Neural cell (in vitro differentiated cells): ENCODE data around the gene GYPC. TPM values are rescaled to one million over a fixed set of nuclear protein-coding genes. Genes with fewer than 3 reads are reported as not detected.

ENCODE experiments used
- H2AFZ ChIP-seq: fragments of 200-600, 300-800 bp; sonication (generic), shearing (Covaris generic); 2 replicates; pipeline ENCODE4 v1.6.0; 2014; ENCODE audit warnings: low read depth, mild to moderate bottlenecking, antibody characterized with exemption, low read length, moderate library complexity
- H3F3A ChIP-seq: fragments of 200-600 bp; shearing (Covaris generic); 2 replicates; pipeline ENCODE4 v1.6.1; 2016; ENCODE audit warnings: mild to moderate bottlenecking, moderate library complexity, mixed read lengths, antibody characterized with exemption, low read length; ENCODE audit not compliant: insufficient read depth, poor library complexity, severe bottlenecking
- H3K27ac ChIP-seq: fragments of 200-600, 300-800 bp; sonication (generic), shearing (Covaris generic); 2 replicates; pipeline ENCODE4 v1.5.1; 2014; ENCODE audit warnings: mild to moderate bottlenecking, low read length, moderate library complexity
- H3K27me3 ChIP-seq: fragments of 300-800, 200-600 bp; sonication (generic), shearing (Covaris generic); 2 replicates; pipeline ENCODE4 v1.6.0; 2014; ENCODE audit warnings: mild to moderate bottlenecking, low read depth, low read length, moderate library complexity; ENCODE audit not compliant: insufficient read depth
- H3K36me3 ChIP-seq: fragments of 300-800, 200-600 bp; sonication (generic), shearing (Covaris generic); 2 replicates; pipeline ENCODE4 v1.5.1; 2014; ENCODE audit warnings: mild to moderate bottlenecking, antibody characterized with exemption, low read length, moderate library complexity; ENCODE audit not compliant: insufficient read depth
- H3K4me2 ChIP-seq: fragments of 300-800, 200-600 bp; sonication (generic), shearing (Covaris generic); 2 replicates; pipeline ENCODE4 v1.6.0; 2014; ENCODE audit warnings: mild to moderate bottlenecking, low read length
- H3K4me3 ChIP-seq: fragments of 300-800, 200-600 bp; sonication (generic), shearing (Covaris generic); 2 replicates; pipeline ENCODE4 v1.5.1; 2014; ENCODE audit warnings: mild to moderate bottlenecking, low read length, moderate library complexity
- H3K79me2 ChIP-seq: fragments of 200-600 bp; shearing (Covaris generic); replicated peaks from 2 replicates; pipeline ENCODE4 v1.6.0; 2014; ENCODE audit warnings: mild to moderate bottlenecking, low read length, moderate library complexity; ENCODE audit not compliant: insufficient read depth
- H3K9ac ChIP-seq: fragments of 300-800, 200-600 bp; sonication (generic), shearing (Covaris generic); 2 replicates; pipeline ENCODE4 v1.6.1; 2016; ENCODE audit warnings: mild to moderate bottlenecking, low read length, mixed read lengths
- H3K9me2 ChIP-seq: fragments of 200-600 bp; shearing (Covaris generic); 2 replicates; pipeline ENCODE4 v1.6.1; 2016; ENCODE audit warnings: mild to moderate bottlenecking, low read length, mixed read lengths; ENCODE audit not compliant: insufficient read depth
- H3K9me3 ChIP-seq: fragments of 200-600, 300-800 bp; sonication (generic), shearing (Covaris generic); 2 replicates; pipeline ENCODE4 v1.6.1; 2016; ENCODE audit warnings: mild to moderate bottlenecking, mixed run types, low read length, moderate library complexity, mixed read lengths
- H4K20me1 ChIP-seq: fragments of 200-600 bp; shearing (Covaris generic); 2 replicates; pipeline ENCODE4 v1.6.1; 2016; ENCODE audit warnings: mild to moderate bottlenecking, mixed run types; ENCODE audit not compliant: insufficient read depth
- EP300 ChIP-seq: fragments of 450-650 bp; conservative IDR thresholded peaks from 2 replicates; pipeline ENCODE4 v1.6.1; 2014; ENCODE audit warnings: antibody characterized with exemption, mild to moderate bottlenecking, moderate library complexity; ENCODE audit not compliant: poor library complexity, severe bottlenecking
- EZH2 ChIP-seq: fragments of 200-600, 300-800 bp; shearing (Covaris generic), sonication (generic); IDR thresholded peaks from 2 replicates; pipeline ENCODE4 v1.6.1; 2014; ENCODE audit warnings: antibody characterized with exemption, low read length, borderline replicate concordance, mild to moderate bottlenecking; ENCODE audit not compliant: insufficient read depth, poor library complexity, severe bottlenecking
- MXI1 ChIP-seq: fragments of 450-650 bp; conservative IDR thresholded peaks from 2 replicates; pipeline ENCODE4 v1.6.1; 2014; ENCODE audit warnings: antibody characterized with exemption, mild to moderate bottlenecking; ENCODE audit not compliant: poor library complexity, severe bottlenecking
- POLR2AphosphoS5 ChIP-seq: IDR thresholded peaks from 2 replicates; pipeline ENCODE4 v1.6.1; 2012
- RAD21 ChIP-seq: fragments of 450-650 bp; conservative IDR thresholded peaks from 2 replicates; pipeline ENCODE4 v1.6.1; 2014; ENCODE audit warnings: antibody characterized with exemption, mild to moderate bottlenecking, moderate library complexity
- SMC3 ChIP-seq: fragments of 450-650 bp; conservative IDR thresholded peaks from 2 replicates; pipeline ENCODE4 v1.6.1; 2014; ENCODE audit warnings: antibody characterized with exemption, mild to moderate bottlenecking, moderate library complexity; ENCODE audit not compliant: poor library complexity
- TAF1 ChIP-seq: IDR thresholded peaks from 2 replicates; pipeline ENCODE4 v1.6.1; 2012; ENCODE audit warnings: low read depth
- polyA plus RNA-seq: library from polyadenylated mRNA; depleted of rRNA; stranded (reverse); fragments of >200 nt; gene quantifications from 2 replicates; pipeline ENCODE4 v1.2.3, GENCODE V29; 2014
- TF ChIP-seq, protein P1 (sequence below): IDR thresholded peaks from 2 replicates; pipeline ENCODE4 v1.6.1; 2012; ENCODE audit warnings: borderline replicate concordance
- TF ChIP-seq, protein P2 (sequence below): fragments of 450-650 bp; IDR thresholded peaks from 2 replicates; pipeline ENCODE4 v1.5.1; 2014; ENCODE audit warnings: antibody characterized with exemption, mild to moderate bottlenecking, moderate library complexity; ENCODE audit not compliant: poor library complexity, severe bottlenecking

The GYPC gene
- polyA plus RNA-seq, 1 donor from 2014 or later, result 0.40 TPM

DNA sequence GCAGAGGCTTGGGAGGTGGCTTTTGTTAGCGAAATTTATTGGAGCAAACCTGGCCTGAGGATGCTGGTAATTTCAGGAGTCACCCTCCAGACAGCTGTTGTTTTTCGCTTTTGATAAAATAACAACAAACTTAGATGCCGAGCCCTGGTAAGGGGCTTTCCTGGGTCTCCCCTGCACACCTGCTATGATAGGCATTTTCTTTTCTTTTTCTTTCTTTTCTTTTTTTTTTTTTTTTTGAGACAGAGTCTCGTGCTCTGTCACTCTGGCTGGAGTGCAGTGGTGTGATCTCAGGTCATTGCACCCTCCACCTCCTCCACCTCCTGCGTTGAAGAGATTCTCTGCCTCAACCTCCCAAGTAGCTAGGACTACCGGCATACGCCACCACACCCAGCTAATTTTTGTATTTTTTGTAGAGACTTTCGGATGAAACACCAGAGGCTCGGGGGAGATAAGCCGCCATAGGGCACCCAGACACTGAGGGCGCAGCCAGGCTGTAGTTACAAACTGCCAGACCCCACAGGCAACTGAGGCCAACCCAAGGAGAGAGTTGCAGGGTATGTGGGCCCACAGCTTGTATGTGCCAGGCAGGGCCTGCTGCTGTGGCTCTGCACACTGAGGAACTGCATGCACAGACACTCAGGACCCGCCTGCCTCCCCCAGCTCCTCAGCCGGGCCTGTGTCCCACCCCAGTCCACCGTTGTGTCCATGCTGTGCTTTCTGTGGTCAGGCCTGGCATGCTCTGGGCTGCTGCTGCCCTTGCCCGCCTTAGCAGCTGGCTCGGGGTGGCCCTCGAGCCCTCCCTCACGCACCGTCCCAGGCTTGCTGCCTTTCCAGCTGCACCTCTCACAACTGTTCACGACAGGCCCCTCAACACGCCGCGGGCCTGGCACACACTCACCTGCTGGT, 3.9 kb downstream of the GYPC start:
- no peak overlapping the region for H3K9ac ChIP-seq
- no peaks in the 10 kb centered on the region for H3F3A ChIP-seq
- no peaks in the 10 kb centered on the region for H3K79me2 ChIP-seq
- H3K4me2 ChIP-seq, result no peak overlapping the region
- H2AFZ ChIP-seq, result no peak overlapping the region
- no peak for TF ChIP-seq TAF1
- H3K27ac ChIP-seq, result no peak overlapping the region
- peaks cover 3% of the 10 kb centered on the region for H3K9me3 ChIP-seq
- H3K4me3 ChIP-seq, result no peak overlapping the region
- H4K20me1 ChIP-seq, result no peaks in the 10 kb centered on the region
- peaks cover 18% of the 10 kb centered on the region for H3K27me3 ChIP-seq
- no peaks in the 10 kb centered on the region for H3K36me3 ChIP-seq
- no peaks in the 10 kb centered on the region for H3K9me2 ChIP-seq

DNA sequence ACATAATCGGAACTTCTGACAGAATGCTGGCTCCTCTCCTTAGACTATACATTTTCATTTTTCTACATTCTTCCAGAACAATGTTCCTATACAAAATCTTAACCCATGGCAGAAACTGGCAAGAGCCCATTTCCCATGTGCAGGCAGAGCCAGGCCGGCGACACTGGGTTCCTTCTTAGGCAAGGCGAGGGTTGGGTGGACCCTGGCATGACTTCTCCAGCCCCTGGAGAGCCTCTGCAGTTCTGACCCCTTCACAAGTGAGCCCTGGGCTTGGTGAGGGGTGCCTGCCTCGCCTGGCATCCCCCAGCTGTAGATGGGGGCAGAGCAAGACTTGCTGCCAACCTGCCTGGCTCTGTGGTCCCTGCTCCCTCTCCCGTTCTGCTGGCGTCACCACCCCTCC, 5.0 kb downstream of the GYPC start:
- H3K36me3 ChIP-seq, result no peaks in the 10 kb centered on the region
- H3K9me3 ChIP-seq, result peaks cover 3% of the 10 kb centered on the region
- no peak overlapping the region for H3K27ac ChIP-seq
- H2AFZ ChIP-seq, result no peak overlapping the region
- no peak for TF ChIP-seq RAD21
- TF ChIP-seq SMC3, result no peak
- no peak for TF ChIP-seq EZH2
- no peak for TF ChIP-seq MXI1
- TF ChIP-seq TAF1, result no peak
- TF ChIP-seq, protein P1, sequence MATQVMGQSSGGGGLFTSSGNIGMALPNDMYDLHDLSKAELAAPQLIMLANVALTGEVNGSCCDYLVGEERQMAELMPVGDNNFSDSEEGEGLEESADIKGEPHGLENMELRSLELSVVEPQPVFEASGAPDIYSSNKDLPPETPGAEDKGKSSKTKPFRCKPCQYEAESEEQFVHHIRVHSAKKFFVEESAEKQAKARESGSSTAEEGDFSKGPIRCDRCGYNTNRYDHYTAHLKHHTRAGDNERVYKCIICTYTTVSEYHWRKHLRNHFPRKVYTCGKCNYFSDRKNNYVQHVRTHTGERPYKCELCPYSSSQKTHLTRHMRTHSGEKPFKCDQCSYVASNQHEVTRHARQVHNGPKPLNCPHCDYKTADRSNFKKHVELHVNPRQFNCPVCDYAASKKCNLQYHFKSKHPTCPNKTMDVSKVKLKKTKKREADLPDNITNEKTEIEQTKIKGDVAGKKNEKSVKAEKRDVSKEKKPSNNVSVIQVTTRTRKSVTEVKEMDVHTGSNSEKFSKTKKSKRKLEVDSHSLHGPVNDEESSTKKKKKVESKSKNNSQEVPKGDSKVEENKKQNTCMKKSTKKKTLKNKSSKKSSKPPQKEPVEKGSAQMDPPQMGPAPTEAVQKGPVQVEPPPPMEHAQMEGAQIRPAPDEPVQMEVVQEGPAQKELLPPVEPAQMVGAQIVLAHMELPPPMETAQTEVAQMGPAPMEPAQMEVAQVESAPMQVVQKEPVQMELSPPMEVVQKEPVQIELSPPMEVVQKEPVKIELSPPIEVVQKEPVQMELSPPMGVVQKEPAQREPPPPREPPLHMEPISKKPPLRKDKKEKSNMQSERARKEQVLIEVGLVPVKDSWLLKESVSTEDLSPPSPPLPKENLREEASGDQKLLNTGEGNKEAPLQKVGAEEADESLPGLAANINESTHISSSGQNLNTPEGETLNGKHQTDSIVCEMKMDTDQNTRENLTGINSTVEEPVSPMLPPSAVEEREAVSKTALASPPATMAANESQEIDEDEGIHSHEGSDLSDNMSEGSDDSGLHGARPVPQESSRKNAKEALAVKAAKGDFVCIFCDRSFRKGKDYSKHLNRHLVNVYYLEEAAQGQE, result no peak
- TF ChIP-seq EP300, result no peak
- TF ChIP-seq, protein P2, sequence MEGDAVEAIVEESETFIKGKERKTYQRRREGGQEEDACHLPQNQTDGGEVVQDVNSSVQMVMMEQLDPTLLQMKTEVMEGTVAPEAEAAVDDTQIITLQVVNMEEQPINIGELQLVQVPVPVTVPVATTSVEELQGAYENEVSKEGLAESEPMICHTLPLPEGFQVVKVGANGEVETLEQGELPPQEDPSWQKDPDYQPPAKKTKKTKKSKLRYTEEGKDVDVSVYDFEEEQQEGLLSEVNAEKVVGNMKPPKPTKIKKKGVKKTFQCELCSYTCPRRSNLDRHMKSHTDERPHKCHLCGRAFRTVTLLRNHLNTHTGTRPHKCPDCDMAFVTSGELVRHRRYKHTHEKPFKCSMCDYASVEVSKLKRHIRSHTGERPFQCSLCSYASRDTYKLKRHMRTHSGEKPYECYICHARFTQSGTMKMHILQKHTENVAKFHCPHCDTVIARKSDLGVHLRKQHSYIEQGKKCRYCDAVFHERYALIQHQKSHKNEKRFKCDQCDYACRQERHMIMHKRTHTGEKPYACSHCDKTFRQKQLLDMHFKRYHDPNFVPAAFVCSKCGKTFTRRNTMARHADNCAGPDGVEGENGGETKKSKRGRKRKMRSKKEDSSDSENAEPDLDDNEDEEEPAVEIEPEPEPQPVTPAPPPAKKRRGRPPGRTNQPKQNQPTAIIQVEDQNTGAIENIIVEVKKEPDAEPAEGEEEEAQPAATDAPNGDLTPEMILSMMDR, result no peak
- no peak for TF ChIP-seq POLR2AphosphoS5
- no peaks in the 10 kb centered on the region for H3K9me2 ChIP-seq
- H3K9ac ChIP-seq, result no peak overlapping the region
- H3K4me3 ChIP-seq, result no peak overlapping the region
- no peaks in the 10 kb centered on the region for H3F3A ChIP-seq
- H3K79me2 ChIP-seq, result no peaks in the 10 kb centered on the region
- H3K4me2 ChIP-seq, result no peak overlapping the region
- H4K20me1 ChIP-seq, result no peaks in the 10 kb centered on the region
- H3K27me3 ChIP-seq, result peaks cover 7% of the 10 kb centered on the region
